Pancreas (tissue), 10 donors: ENCODE data around the gene TLX2. TPM values are rescaled to one million over a fixed set of nuclear protein-coding genes. Genes with fewer than 3 reads are reported as not detected.
A peak's percentile ranks its signal among the peaks of the same experiment; 100 is the strongest.

Experiments
- ATAC-seq, 4 donors: fragments of 200-7000 bp; cut with Tn5 transposase; one replicate each; pipeline versions ENCODE4 v1.8.0 to v1.9.1; 2020; ENCODE audit warnings: mild to moderate bottlenecking in 4 of 4, moderate library complexity in 4 of 4
- DNase-seq, 6 donors: peaks; one replicate each; pipeline ENCODE4 v3.0.0-alpha.2; 2020
- FAIRE-seq: peaks from 2 replicates; lab custom pipeline; 2012; peaks lifted over from hg19 to GRCh38; lab: Jason Lieb, UNC
- H3K27ac ChIP-seq, 4 donors: fragments of 200-600 bp; sonication (generic); 1 replicate in 3 of 4; 2 replicates in 1 of 4; pipeline versions ENCODE4 v1.5.0 to v1.8.0; 2020
- H3K27me3 ChIP-seq, 4 donors: fragments of 200-600 bp; one replicate each; pipeline ENCODE4 v1.8.0; 2021
- H3K36me3 ChIP-seq, 3 donors: fragments of 200-600 bp; sonication (generic) in 1 of 3; one replicate each; pipeline versions ENCODE4 v1.5.0 to v1.8.0; 2020 to 2021
- H3K4me1 ChIP-seq, 3 donors: fragments of 200-600 bp; one replicate each; pipeline ENCODE4 v1.8.0; 2021
- H3K4me3 ChIP-seq, 4 donors: fragments of 200-600 bp; sonication (generic) in 2 of 4; one replicate each; pipeline versions ENCODE4 v1.5.0 to v1.8.0; 2020 to 2021
- H3K9me3 ChIP-seq, 4 donors: fragments of 200-600 bp; one replicate each; pipeline ENCODE4 v1.8.0; 2021
- CTCF ChIP-seq, 4 donors: fragments of 200-600 bp; sonication (generic) in 3 of 4; IDR thresholded peaks; one replicate each; pipeline versions ENCODE4 v1.5.0 to v1.8.0; 2021; ENCODE audit warnings: antibody characterized with exemption in 4 of 4
- WGBS, 2 donors: extraction: QIAGEN DNeasy Blood & Tissue Kit; methylation state at CpG; one replicate each; pipeline ENCODE4 v1.1.7; 2013; 5-methylcytosine and 5-hydroxymethylcytosine counted together
- intact Hi-C, 3 donors: fragments of 100-400 bp; cut with DNase I; formaldehyde crosslinking; loops; one replicate each; pipeline versions ENCODE4 v1.11.1 to v1.14.2; 2022
- polyA plus RNA-seq, 2 donors: library from polyadenylated mRNA; stranded (reverse); fragments of 200-250 nt; gene quantifications; one replicate each; pipeline ENCODE4 v1.2.3, GENCODE V29; 2013
- total RNA-seq, 6 donors: library from RNA; stranded (reverse); fragmentation: NEBNext Ultra II Directional in 4 of 6; extraction: Animal tissue kit (Norgen Biotek cat#: 25700) in 4 of 6; gene quantifications; one replicate each; pipeline versions ENCODE4 v1.2.1 to v1.2.4, GENCODE V29; 2021 to 2023
- donor health status: healthy with polysubstance abuse.
- donor health status: DM: no; HTN: no; CAD: no; lungs with moderate emphysema.
- donor health status: DM: no; HTN: no; CAD: no.
- donor health status: control.
- donor health status: control.
- donor health status: Bipolar disorder and iron deficiency.
- donor health status: DM: yes; HTN: yes; CAD: no.
- donor health status: DM: no; HTN: no; CAD: no.
- donor health status: DM: no; HTN: no; CAD: no.
- donor health status: DM: yes; HTN: yes; CAD: no.

TLX2 gene
- total and polyA plus RNA-seq, 8 donors = 0.12 TPM; not detected in 7

GRCh38 chr2:74472945-74473258, 41.3 kb upstream of the TLX2 start:
- no peaks in the 10 kb centered on the region for H3K9me3 ChIP-seq
- no peak for TF ChIP-seq CTCF (IDR thresholded peaks at IDR 0.05)
- H3K4me3 ChIP-seq = peak overlapping the region; percentile 53 to 69 (median 62)
- H3K4me1 ChIP-seq = peaks cover 5 to 16% (median 7%) of the 10 kb centered on the region in 3 donors
- peaks cover 0 to 4% (median 0%) of the 10 kb centered on the region in 3 donors for H3K36me3 ChIP-seq
- DNase-seq (no peak), FAIRE-seq (no peak), ATAC-seq (peak; percentile 7 to 19 (median 14))
- H3K27me3 ChIP-seq = no peaks in the 10 kb centered on the region
- peak overlapping the region; percentile 86 to 92 (median 87) for H3K27ac ChIP-seq
- 2 to 3% methylated on average over 7 of the region's 7 CpGs for WGBS, 2 donors
- intact Hi-C loops = no loop called here

GRCh38 chr2:74474481-74474880, 39.8 kb upstream of the TLX2 start:
- no peak for FAIRE-seq
- TF ChIP-seq CTCF (IDR thresholded peaks at IDR 0.05) = no peak

GRCh38 chr2:74474899-74475298, 39.4 kb upstream of the TLX2 start:
- Histone ChIP-seq H3K4me1 (peaks cover 5 to 16% (median 7%) of the 10 kb centered on the region in 3 donors), H3K4me3 (no peak overlapping the region), H3K27ac (no peak overlapping the region), H3K36me3 (peaks cover 0 to 4% (median 0%) of the 10 kb centered on the region in 3 donors), H3K9me3 (no peaks in the 10 kb centered on the region), H3K27me3 (no peaks in the 10 kb centered on the region)
- intact Hi-C loops = loop anchor here in 1 of 3 donors (5.0 kb wide), 1 partner anchor 112 kb away; no protein-coding TSS in a partner anchor
- 87 to 88% methylated on average over 5 of the region's 5 CpGs for WGBS, 2 donors
- FAIRE-seq (no peak), DNase-seq (no peak), ATAC-seq (no peak)
- no peak for TF ChIP-seq CTCF (IDR thresholded peaks at IDR 0.05)

More at GRCh38 chr2:74474481-74474880, 39.8 kb upstream of the TLX2 start:
- peaks cover 5 to 16% (median 7%) of the 10 kb centered on the region in 3 donors for H3K4me1 ChIP-seq
- H3K4me3 ChIP-seq = no peak overlapping the region
- intact Hi-C loops = no loop called here
- ATAC-seq (no peak), DNase-seq (no peak)
- H3K27me3 ChIP-seq = no peaks in the 10 kb centered on the region
- no peak overlapping the region for H3K27ac ChIP-seq
- H3K36me3 ChIP-seq = peaks cover 0 to 4% (median 0%) of the 10 kb centered on the region in 3 donors
- WGBS, 2 donors = 90 to 97% methylated on average over 6 of the region's 6 CpGs
- no peaks in the 10 kb centered on the region for H3K9me3 ChIP-seq

GRCh38 chr2:74481431-74481830, 32.8 kb upstream of the TLX2 start:
- Histone ChIP-seq H3K4me3 (peak overlapping the region; percentile 58 to 94 (median 78)), H3K9me3 (no peaks in the 10 kb centered on the region), H3K27ac (no peak overlapping the region), H3K36me3 (no peaks in the 10 kb centered on the region), H3K4me1 (peaks cover 5 to 18% (median 11%) of the 10 kb centered on the region in 3 donors), H3K27me3 (no peaks in the 10 kb centered on the region)
- no peak for TF ChIP-seq CTCF (IDR thresholded peaks at IDR 0.05)
- FAIRE-seq (no peak), DNase-seq (no peak), ATAC-seq (no peak)
- WGBS, 2 donors = 38 to 54% methylated on average over 3 of the region's 3 CpGs
- intact Hi-C loops = loop anchor here in 1 of 3 donors (5.0 kb wide), 1 partner anchor 106 kb away; no protein-coding TSS in a partner anchor
